HG02852 (cell line): Measurements from ENCODE around the gene SEMA3B.
A peak's percentile ranks its signal among the peaks of the same experiment; 100 is the strongest.

Experiments used
- ATAC-seq: cut with Tn5 transposase; IDR thresholded peaks from one replicate; pipeline ENCODE4 v1.9.1; 2021; ENCODE audit warnings: mild to moderate bottlenecking, moderate library complexity; ENCODE audit not compliant: unreplicated experiment

The SEMA3B gene

DNA sequence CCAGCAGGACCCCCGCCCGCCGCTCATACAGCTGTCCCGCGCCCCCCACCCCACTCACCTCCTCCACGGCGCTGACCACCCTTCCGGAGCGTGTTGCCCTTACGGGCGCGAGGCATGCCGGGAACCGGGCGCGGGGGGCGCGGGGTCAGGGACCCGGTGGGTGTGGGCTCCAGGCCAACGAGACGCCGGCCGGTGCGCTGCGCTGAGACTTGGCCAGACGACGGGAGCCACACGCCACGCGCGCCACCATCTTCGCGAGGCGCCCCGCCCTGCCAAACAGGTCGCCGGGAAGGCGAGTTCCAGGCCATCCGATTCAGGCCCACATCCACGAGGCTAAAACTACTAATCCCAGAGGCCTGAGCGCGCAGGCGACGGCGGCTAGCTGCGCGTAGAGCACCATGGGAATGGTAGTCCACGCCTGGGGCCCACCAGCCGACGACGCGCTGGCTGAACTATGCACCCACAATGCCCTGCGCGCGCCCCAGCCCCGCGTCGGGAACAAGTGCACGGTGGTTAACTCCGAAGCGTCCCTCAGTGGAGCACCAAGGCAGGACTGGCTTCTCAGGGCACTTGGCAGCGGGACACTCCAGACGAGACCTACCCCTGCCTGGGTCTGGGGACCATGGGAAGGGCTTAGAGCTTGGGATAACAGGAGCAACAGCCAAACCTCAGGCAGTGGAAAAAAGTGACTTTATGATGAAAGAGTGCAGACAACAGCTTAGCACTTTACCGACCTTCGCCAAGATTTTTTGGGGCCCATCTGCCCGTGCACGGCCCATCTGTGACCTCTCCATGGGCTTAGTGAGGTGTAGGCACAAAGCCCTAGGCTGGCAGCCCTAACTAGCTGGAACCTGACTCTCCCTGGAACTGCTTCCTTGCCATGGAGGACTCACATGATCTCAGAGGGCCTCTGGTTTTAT is 23.5 kb downstream of the SEMA3B start, which contains the start of gene IFRD2:
Gene IFRD2 (minus strand): TSS at position 271 of the 920 bp plus-strand sequence. CDS start 155 bp downstream, at position 116.
- ATAC-seq: peak; percentile 96

DNA sequence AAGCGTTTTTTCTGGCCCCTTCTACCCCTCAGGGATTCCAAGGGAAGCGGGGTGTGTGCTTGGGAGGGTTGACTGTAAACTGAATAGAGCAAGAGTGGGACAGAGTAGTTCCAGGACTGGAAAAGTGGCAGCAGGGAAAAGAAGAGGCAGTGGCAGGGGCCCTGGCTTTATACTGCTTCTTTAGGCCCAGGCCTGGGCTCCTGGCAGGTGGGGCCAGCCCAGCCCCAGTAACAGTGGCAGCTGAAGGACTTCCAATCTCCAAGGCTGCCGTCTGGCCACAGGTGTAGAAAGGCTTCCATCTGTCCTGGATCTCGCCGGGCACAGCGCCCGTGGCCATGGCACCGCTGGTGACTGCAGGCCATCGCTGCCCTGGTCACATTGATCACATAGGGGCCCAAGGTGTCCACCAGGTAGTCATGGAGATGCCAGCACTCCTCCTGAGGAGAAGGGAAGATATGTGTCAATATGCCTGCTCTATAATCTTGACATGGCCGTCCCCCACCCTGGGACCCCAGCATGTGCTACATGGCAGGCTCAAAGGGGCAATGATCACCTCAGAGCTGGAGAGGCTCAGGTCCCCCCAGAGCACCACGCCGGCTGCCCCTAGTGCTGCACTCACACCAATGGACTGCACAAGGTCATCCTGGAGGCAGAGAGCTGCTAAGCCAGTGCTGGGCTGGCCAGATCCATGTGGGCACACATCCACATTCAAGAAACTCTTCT is 24.3 kb downstream of the SEMA3B start:
- no peak for ATAC-seq

DNA sequence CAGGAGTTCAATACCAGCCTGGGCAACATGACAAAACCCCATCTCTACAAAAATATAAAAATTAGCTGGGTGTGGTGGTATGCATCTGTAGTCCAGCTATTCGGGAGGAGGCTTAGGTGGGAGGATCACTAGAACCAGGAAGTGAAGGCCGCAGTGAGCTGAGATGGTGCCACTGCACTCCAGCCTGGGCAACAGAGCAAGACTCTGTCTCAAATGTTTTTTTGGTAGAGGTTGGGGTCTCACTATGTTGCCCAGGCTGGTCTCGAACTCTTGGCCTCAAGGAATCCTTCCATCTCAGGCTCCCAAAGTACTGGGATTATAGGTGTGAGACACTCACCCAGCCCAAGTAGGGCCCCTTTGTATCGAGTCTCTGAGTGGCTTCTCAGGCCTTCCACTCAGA is 25.1 kb downstream of the SEMA3B start:
- ATAC-seq: no peak

DNA sequence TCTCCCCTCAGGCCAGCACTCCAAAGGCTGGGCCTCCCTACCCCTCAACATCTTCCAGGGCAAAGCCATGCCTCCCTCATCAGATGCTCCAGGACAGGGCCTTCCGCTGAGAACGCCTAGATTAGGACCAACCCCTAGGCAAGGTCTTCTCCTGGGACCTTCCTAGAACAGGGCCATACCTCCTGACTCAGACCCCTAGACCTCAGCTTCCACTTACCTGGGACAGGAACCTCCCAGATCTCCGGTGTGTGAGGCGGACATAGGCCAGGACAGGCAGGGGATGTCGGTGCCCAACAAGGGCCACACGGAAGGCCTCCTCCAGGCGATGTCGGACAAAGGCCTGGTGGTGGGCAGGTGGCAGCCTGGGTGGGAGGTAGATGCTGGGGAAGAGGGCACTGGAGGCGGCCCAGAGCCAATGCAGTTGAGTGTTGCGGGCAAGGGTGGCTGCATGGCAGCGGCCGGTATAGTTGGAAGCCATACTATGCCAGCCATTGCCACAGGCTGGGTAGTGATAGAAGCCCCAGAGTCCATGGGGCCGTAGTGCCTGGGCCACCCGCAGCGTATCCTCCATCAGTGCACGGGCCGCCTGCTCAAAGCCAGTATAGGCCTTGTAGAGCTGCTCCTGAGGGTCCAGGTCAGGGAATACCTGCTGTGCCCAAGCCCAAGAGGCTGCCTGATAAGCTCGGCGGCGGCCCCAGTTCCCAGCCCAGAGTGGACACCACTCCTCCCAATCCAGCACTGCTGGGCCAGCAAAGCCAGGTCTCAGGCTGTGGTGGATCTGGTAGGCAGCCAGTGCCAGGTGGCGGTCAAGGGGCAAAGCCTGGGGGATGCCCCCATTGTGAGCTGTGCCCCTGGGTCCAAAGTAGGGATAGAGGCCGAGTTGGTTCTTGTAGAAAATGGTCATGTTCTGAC is 25.8 kb downstream of the SEMA3B start:
- ATAC-seq: no peak

DNA sequence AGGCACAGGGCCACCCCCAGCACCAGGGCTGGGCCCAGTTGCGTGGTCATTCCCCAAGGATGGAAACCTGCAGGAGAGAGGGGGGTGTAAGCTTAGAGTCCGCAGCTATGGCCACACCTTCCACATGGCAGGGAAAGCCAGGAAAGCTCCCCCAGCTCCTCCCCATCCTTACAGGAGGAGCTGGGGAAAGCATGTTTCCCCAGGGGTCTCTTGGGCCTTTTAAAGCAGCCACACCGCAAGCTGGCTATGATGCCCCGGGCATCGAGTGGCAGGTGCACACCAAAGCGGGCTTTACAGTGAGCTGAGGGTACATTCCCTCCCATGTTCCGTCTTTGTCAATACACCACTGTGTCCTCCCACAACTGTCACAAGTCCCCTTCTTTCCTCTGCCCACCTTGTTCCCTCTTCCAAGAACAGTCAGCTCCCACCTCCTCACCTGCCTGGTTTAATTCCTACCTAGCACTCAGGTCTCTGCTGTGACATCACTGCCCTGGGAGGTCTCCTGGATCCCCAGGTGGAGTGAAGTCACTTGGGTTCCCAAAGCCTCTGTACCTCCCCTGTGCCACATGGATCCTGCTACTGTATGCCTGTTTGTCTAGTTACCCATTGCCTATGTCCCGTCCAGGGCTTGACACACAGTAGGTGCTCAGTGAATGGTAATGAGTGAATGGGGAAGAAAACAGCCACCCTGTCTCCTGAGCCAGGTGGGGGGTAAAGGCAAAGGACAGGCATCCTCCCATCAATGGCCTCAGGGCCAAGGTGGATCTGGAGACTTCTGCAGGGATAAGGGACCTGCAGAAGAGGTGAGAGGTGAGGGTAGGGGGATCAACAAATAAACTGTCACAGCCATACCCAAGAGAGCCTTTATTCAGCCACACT is 26.8 kb downstream of the SEMA3B start:
- ATAC-seq: no peak

DNA sequence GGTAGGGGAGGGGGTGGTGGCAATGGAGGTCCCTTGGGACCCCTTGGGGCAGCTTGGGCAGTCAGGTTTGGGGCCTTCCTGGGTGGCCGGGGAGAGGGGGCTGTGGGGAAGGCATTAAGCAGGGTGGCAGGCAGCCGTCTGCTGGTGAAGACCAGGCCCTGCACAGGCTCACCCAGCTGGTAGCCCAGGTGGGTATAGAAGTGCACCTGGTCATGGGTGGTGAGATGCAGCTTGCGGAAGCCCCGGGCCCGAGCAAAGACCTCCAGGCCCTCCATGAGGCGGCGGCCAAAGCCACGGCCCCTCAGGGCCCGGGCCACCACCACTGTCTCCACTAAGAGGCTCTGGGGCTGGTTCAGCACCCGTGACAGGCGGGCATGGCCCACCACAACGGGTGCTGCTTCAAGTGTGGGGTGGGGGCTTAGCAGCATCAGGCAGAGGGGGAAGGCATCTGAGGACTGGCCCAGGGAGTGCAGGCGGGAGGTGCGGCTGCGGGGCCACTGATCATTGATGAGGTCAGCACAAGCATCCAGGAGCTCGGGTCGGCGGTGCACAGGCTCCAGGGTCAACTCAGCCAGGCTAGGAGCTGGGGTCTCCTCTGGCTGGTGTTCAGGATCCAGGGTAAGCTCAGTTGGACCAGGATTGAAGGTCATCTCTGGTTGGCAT is 27.9 kb downstream of the SEMA3B start:
- ATAC-seq: no peak

DNA sequence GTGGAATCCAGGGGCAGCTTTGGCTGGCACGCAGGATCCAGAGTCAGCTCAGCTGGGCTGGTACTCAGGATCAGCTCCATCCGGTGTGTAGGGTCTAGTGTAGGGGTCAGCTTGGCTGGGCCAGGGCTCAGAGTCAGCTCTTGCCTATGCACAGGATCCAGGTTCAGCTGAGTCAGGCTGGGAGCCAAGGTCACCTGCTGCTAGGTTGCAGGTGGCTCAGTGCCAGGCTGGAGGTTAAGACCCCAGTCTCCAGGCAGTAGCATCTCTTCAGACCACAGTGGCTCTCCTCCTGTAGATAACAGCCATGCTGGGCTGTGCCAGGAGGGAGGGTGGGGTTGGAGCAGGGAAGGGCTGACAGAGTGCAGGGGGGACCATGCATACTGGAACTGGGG is 28.4 kb downstream of the SEMA3B start:
- ATAC-seq: no peak

DNA sequence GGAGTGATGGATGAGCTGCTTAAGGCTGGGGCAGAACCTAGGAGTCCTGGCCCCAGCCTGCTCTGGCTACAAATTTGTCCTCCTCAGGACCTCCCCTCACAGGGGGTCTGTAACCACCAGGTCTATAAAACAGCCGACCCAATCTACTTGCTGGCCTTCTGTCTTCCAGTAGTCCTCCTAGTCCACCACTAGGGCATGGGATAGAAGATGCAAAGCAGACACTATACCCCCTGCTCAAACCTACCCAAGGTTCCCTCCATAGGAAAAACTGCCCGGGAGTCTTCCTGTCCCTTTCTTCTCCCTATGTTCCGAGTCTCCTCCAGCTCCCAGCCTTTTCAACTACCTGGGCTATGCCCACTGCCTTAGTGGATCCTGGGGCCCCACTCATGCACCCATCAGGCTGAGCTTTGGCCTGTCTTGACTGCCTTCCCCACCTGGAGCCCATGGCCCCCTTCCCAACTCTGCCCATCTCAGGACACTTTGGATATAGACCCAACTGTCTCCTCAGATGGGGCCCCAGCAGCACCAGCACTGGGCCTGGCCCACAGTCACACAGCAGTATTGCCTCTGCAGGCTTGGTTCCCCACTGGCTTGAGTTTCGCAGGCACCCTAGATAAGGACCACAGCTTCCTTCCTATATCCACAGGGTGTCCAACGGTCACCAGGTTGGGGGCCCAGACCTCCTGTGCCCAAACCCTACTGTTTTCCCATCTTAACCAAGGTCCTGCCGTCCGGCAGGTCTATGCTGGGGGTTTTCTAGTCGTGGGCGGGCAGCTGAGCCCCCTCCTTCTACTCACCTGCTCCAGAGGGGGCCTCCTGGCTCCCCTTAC is 29.2 kb downstream of the SEMA3B start:
- ATAC-seq: no peak

DNA sequence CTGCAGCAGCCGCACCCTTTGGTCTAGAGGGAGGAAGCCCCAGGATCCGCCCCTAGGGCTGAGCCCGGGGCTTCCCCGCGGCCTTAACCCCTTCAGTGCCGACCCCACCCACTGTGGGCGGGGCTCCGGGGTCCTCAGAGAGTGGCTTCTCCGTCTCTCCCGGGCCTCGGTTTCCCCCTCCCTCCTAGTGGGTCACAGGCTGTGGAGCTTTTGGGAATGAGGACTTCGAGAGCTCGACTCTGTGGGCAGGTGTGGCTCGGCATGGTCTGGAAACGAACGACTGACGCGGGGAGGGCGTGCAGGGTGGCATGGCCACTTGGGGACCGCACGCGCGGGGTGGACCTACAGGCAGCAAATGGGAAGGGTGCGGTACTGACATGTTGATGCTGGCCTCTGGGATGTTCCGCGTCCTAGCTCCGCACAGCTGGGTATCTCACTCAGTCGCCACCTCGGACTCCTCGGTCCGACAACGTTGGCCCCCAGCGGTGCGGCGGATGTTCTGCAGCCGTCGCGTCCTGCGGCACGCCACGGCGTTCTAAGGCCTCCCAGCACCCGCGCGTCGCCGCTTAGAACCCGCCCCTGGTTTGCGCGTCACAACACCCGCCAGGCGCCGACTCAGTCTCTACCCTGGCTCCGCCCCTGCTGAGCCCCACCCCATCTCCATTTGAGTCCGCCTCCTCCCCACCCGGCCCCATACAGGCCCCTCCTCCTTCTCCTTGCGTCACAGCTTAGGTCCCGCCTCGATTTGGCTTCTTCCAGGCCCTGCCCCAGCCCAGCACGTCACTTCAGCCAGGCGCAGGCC is 30.1 kb downstream of the SEMA3B start, which contains the start of the genes HYAL3 and NAA80:
Gene HYAL3 (minus strand): TSS at position 570 of the 802 bp plus-strand sequence. CDS start 3,803 bp downstream, outside the sequence.
Gene NAA80 (minus strand): TSS at position 570 of the 802 bp plus-strand sequence. CDS start 1,942 bp downstream, outside the sequence.
- ATAC-seq: peak; percentile 82

DNA sequence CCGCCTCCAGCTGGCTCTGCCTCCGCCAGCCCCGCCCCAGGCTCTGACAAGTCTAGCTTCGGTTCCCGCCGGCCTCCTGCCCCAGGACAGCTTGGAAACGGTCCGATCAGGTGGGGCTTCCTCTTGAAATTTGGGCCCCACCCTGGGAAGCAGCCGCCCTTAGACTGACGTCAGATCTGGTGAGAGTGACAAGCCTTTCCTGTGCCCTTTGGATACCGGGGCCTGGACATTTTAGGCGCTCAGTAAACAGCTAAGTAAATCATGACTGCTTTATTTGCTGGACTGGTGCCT is 30.6 kb downstream of the SEMA3B start:
- ATAC-seq: no peak

DNA sequence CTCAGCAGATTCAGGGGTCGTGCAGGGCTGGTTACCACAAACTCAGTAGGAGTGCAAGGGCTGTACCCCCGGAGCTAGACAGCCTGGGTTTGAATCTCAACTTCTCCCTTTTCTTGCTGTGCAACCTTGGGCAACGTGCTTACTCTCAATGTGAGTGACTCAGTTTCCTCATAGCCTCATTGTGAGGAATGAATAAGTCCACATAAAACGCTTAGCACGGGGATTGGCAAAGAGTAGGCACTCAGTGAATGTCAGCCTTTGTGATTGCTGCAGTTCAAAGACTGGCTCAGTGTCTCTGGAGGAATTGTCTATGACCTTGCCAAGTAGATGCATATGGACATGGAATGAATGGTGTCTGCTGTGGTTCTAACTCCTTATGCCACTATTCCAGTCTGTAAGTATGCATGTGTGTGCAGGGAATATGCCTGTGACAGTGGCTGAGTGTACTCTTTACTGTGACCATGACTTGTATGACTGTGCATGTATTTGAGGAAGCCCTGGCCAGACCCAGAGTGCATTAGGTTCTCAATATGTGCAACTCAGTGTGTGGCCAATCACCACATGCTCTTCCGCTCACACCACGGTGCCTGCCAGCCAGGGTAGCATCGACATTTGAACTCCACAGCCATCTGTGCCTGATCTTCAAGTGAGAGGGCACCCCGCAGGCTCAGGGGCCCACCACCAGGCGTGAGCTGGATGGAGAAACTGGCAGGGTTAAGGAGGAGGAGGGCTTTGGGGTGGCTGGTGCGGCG is 31.2 kb downstream of the SEMA3B start:
- no peak for ATAC-seq

DNA sequence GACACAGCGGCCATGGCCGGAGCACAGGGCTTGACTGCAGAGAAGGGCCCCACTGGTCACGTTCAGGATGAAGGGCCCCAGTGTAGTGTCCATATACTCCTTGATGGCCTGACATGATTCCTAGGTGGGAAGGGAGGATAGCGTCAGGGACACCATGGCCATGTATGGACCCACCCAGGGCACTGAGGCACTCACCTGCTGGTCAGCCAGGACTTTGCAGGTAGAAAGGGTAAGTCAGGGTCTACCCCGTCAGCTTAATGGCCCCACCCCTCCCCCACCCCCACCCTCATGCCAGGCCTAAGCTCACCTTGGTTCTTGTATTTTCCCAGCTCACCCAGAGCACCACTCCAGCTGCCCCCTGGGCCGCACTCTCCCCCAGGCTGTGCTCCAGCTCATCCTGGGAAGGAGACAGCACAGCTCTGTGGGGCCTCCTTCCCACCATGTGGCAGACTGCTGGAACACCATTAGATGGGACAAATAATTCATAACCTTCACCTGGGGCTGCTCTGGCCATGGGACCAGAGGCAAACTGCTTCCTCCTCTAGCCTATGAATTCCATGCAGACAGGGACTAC is 31.8 kb downstream of the SEMA3B start:
- no peak for ATAC-seq

DNA sequence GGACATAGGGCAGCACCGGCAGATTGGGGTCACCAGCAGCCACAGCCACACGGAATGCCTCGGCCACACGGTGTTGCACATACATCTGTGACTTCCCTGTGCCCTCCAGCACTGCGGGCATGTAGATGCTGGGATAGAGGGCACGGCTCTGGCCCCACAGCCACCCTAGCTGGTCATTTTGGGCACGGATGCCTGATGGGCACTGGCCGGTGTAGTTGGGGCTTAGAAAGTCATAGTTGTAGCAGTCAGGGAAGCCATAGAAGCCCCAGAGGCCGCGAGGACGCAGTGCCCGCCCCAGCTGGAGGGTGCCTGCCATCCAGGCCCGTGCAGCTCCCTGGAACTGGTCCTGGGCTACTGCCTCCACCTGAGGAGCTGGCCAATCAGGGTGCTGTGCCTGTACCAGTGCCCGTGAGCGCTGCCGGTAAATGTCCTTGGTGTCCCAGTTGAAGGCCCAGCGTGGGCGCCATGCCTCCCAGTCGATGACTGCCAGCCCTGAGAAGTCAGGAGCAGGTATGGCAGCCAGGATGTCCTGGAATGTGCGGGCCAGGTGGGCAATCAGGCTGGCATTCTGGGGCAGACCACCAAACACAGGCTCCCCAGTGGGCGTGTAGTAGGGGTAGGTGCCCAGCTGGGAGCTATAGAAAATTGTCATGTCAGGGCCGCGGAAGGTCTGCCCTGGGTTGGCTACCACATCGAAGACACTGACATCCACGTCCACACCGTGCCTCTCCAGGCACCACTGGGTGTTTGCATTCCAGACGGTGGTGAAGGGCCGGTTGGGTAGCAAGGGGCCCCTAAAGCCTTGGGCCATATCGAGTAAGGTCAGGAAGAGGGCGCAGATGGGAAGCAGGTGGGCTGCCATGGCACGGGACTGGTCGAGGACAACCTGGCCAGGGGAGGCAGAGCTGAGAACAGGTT is 33.4 kb downstream of the SEMA3B start:
- no peak for ATAC-seq

DNA sequence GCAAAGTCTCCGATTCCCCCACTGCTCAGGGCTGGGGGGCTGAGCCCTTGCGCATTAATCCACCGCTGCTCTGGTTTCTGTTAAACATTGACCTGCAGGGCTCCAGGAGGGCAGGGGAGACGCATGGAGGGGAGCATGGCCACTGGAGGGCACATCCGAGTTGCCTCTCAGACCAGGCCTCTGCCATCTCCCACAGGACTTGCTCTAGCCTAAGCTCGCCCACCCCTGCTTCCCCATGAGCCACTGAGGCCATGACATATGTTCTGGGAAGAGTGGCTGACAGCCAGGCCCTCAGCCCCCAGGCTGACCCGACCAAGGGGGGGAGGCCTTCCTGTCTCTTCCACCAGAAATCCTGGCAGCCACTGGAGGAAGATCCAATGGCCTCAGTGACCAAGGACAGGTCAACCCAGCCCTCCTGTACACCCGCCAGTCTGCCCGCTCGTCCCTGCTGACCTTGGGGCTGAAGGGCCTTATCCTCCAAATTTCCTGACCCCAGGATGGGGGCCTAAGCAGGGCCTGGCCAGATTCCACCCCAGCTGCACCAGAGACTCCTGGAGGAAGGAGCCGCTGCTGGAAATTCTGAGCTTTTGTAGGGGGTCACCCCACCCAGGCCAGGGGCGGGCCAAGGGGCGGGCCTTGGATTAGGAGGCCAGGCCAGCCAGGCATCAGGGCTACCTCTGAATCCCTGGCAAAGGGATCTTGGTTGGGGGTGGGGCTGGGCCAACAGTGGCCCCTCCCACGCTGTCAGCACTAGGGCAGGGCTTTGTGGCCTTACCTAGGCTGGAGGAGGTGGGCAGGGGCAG is 34.3 kb downstream of the SEMA3B start, which contains the start of gene HYAL1:
Gene HYAL1 (minus strand): TSS at position 562 of the 803 bp plus-strand sequence. CDS start 618 bp downstream, outside the sequence.
- no peak for ATAC-seq

DNA sequence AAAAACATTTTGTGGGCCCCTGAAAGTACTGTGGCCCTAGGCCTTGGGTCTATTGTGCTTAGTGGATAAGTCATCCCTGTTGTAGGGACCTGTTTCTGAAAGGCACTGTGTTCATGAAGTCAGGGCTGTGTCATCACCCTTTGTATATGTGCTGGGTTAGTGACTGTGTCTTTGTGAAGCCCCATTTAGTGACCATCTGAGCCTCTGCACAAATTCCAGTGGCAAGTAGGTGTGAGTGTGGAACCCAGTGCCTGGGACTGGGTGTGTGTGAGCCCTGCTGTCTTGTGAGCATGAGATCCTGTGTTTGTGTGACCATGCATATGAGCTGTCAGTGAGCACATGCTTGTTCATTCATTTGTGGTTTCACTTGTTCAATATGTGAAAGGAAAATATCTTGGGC is 35.7 kb downstream of the SEMA3B start:
- no peak for ATAC-seq
